Measurements from ENCODE around the gene PMM2. TPM values are rescaled to one million over a fixed set of nuclear protein-coding genes. Genes with fewer than 3 reads are reported as not detected.
"Not testable (repeated sequence)": the region's sequence is repeated elsewhere in the genome, so short reads cannot be mapped to it uniquely, and the experiment has no call there.

Gene PMM2
- total RNA-seq, 2 donors from 2014 or later = 24.2 to 46.2 TPM

DNA sequence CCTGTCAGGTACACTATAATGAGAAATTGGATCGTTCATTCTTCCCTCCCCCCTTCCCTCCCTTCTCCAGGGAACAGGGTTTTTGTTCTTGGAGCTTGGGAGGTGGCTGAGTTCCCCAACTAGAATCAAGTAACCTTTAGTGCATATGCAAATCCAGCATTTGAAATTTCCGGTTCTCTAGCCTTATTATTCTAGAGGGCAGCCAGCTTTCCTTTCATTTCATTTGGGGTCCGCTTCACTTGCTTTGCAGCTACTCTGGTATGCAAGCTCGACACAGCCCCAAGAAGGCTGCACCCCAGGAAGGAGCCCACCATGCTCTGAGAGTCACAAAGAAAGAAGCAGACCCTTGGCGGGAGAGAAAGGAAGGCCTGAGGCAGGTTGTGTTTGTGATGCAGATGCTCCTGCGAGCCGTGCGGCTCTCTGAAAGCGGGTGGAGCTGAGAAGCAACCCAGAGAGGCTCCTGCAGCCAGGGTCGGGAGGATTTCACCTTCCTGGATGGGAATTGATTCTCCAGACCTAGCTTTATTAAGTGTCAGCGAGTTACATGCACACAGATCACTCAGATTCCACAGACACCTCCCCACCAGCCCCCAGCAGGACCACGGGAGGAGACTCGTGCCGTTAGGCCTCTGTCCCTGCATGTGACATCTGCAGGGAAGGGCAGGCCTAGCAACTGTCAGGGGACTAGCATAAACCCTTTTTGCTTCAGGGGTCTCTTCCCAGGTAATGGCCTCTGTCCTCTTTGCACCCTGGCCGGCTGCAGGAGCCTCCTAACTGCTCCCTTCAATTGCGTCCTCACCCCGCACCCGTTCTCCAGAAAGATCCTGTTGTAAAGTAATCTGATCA is 34.5 kb downstream of the PMM2 start:
- peaks cover 9 to 13% of the 10 kb centered on the region in 2 donors for H3K36me3 Mint-ChIP-seq
- DNase-seq (ENCODE audit: low spot score in 2 of 2) (no peak), ATAC-seq (no peak)
- no peaks in the 10 kb centered on the region for H3K9me3 Mint-ChIP-seq
- peak overlapping the region in 1 of 2 donors; percentile 76 for H3K27ac Mint-ChIP-seq

DNA sequence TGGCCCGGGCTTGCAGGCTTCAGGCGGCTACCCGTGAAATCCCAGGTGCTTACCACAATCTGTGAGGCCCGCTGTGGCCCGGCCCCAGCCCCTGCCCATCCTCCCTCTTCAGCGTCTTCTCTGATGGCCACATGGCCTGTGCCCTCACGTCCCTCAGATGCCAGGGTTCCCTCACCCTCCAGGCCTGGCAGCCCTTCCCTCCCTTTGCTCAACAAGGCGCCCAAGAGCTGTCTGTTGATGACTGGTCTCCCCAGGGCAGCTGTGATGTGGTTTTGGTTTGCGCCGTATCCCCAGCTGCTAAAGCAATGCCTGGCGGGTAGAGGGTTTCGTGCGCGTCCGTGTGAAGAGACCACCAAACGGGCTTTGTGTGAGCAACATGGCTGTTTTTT is 35.1 kb downstream of the PMM2 start:
- peak overlapping the region in 1 of 2 donors; percentile 41 for H3K27ac Mint-ChIP-seq
- no peaks in the 10 kb centered on the region for H3K9me3 Mint-ChIP-seq
- DNase-seq (ENCODE audit: low spot score in 2 of 2) (no peak), ATAC-seq (no peak)
- peaks cover 9 to 13% of the 10 kb centered on the region in 2 donors for H3K36me3 Mint-ChIP-seq

DNA sequence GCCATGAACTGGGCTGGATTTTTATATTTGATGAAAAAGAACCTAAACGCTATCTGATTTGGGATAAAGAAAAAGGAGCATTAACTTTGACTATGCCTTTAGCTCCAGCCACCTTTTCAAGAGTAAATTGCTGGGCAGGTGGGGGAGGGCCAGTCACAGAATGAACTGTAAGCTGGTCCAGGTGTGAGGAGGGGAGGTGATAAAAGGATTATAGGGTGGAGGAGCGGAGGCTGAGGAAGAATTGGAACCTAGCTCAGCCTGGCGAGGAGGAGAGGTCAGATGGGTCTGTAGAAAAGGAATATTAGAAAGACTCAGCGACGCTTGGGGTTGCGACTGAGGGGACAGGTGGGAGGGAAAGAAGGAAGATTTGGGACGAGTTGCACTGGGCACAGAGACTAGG is 39.2 kb downstream of the PMM2 start:
- ATAC-seq; DNase-seq (ENCODE audit: low spot score in 2 of 2); H3K9me3 Mint-ChIP-seq; H3K36me3 Mint-ChIP-seq; H3K27ac Mint-ChIP-seq: not testable (repeated sequence)

DNA sequence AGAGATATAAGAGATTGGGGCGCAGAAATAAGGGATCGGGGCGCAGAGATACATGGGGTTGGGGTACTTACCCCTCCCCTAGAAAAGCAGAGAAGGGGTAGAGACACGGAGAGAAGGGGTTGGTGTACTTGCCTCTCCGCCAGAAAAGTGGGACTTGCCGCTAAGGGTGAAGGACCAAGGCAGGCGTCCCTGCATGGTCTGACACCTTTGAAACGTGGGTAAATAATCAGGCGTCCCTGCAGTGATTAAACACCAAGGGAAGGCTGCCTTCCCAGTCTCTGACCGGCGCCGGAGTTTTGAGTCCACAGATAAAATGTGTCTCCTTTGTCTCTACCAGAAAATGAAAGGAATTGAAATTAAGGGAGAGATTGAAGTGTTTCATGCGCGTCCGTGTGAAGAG is 40.0 kb downstream of the PMM2 start:
- H3K27ac Mint-ChIP-seq; H3K36me3 Mint-ChIP-seq; DNase-seq (ENCODE audit: low spot score in 2 of 2); H3K9me3 Mint-ChIP-seq; ATAC-seq: not testable (repeated sequence)

DNA sequence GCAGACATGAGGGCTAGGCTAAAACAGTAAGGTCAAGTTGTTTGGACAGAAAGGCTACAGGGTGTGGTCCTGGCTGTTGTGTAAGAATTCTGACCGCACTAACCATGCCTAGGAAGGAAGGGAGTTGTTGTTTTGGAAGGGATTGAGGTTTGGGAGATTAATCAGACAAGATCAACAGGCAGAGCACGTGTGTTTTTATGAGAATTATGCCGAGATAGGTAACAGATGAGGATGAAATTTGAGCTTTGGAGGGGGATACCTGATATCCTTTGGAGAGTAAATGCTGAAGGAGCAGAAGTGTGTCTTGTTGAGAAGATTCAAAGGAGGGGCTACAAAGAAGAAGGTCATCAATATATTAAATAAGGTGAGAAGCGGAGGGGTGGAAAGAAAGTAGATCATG is 44.4 kb downstream of the PMM2 start:
- H3K27ac Mint-ChIP-seq = peak overlapping the region; percentile 9 to 58
- not testable (repeated sequence) for H3K9me3 Mint-ChIP-seq; H3K36me3 Mint-ChIP-seq; ATAC-seq; DNase-seq (ENCODE audit: low spot score in 2 of 2)

DNA sequence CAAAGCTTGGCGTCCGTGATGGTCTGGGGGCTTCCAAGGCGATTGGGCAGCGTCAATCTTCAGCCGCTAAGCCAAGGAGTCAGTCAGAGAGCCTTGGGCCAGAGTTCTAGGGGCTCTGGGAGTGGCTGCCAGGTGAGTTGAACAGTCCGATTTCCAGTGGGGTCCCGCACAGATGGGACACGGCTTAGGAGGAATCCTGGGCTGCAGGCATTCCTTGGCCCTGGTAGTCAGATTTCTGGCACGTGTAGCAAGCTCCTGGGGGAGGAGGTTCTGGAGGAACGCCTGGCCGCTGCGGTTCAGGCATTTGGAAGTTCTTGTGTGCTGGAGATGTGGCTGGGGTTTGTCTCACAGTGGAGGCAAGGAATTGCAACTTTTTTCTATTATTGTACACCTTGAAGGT is 45.7 kb downstream of the PMM2 start:
- peak overlapping the region in 1 of 2 donors; percentile 81 for H3K27ac Mint-ChIP-seq
- H3K9me3 Mint-ChIP-seq; DNase-seq (ENCODE audit: low spot score in 2 of 2); H3K36me3 Mint-ChIP-seq; ATAC-seq: not testable (repeated sequence)

DNA sequence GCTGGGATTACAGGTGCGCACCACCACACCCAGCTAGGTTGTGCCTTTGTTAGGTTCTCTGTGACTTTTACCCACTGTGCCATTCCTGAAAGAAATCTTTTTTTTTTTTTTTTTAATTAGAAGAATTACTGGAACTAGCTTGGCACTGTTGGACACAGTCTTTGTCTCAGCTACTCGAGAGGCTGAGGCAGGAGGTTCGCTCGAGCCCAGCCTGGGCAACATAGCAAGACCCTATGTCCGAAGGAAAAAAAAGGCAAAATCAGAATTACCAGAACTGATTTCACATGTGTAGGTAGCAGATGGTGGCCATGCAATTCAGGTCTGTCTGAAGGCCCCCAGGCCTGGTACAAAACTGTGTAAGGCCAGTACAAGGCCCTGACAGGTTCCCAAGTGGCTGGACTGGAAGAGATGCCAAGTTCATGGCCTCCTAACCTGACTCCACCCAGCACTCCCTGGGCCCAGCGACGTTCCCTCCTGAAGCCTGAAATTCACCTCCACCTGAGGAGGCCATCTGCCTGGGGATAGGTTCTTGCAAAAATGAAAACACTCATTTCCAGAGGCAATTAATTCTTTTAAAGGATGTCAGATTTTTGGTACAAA is 48.2 kb downstream of the PMM2 start:
- H3K36me3 Mint-ChIP-seq = peaks cover 10% of the 10 kb centered on the region in 2 donors
- no peak for DNase-seq (ENCODE audit: low spot score in 2 of 2)
- H3K27ac Mint-ChIP-seq = peak overlapping the region in 1 of 2 donors; percentile 34
- no peaks in the 10 kb centered on the region for H3K9me3 Mint-ChIP-seq
- ATAC-seq = no peak

DNA sequence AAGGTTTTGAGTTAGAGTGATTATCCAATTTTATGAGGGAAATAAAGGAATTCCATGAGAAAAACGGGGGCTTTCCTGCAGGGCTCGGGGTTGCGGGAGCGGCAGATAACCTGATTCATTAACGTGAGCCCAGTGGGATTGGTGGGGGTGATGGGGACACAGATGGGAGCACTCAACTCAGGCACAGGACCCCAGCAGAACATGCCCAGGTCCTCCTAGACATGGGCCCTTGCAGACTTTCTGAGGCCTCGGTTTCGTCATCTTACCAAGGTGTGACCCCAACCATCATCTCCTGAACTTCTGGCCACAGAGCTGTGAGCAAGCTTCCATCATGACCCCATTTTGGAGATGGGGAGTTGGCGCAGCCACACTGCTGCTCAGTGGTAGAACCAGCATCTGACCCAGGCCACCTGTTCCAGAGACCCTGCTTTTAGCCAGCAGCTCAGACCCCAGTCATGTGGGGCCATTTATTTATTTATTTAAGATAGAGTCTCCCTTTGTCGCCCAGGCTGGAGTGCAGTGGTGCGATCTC is 48.8 kb downstream of the PMM2 start:
- Mint-ChIP-seq H3K9me3 (no peaks in the 10 kb centered on the region), H3K36me3 (peaks cover 10 to 12% of the 10 kb centered on the region in 2 donors), H3K27ac (no peak overlapping the region)
- no peak for DNase-seq (ENCODE audit: low spot score in 2 of 2)
- ATAC-seq = no peak

DNA sequence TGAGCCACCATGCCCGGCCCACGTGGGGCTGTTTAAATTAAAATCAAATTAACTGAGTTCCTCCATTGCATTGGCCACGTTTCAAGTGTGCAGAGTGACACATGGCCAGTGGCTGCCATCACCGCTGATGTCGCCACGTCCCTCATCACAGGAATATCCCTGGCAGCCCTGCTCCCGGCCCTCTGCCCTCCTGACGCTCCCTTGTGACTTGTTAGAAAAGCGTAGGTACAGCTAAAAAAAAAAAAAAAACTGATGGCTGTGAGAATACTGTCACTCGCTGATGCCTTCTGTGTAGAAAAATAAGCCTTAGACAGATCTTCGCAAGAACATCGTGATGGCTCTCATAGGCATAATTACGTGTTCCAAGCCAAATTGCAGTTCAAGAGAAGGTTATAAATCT is 49.5 kb downstream of the PMM2 start:
- peaks cover 10 to 17% of the 10 kb centered on the region in 2 donors for H3K36me3 Mint-ChIP-seq
- DNase-seq (ENCODE audit: low spot score in 2 of 2) = no peak
- no peak for ATAC-seq
- no peaks in the 10 kb centered on the region for H3K9me3 Mint-ChIP-seq
- H3K27ac Mint-ChIP-seq = no peak overlapping the region

DNA sequence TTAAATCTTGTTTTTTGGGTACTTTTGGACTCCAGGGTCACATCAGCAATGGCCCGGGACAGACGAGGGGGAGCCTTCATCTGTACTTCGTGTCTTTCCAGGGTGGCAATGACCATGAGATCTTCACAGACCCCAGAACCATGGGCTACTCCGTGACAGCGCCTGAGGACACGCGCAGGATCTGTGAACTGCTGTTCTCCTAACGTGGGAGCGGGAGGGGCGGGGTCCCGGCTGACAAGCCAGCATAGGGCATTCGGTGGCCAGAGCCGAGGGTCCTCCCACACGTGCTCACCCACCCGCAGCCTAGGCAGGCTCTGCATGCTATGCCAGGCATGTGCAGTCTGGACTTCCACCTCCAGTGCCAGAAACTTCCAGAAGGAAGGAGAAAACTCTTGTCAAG is 50.0 kb downstream of the PMM2 start:
- H3K9me3 Mint-ChIP-seq = no peaks in the 10 kb centered on the region
- H3K27ac Mint-ChIP-seq = no peak overlapping the region
- H3K36me3 Mint-ChIP-seq = peaks cover 10 to 17% of the 10 kb centered on the region in 2 donors
- DNase-seq (ENCODE audit: low spot score in 2 of 2) = no peak
- no peak for ATAC-seq

DNA sequence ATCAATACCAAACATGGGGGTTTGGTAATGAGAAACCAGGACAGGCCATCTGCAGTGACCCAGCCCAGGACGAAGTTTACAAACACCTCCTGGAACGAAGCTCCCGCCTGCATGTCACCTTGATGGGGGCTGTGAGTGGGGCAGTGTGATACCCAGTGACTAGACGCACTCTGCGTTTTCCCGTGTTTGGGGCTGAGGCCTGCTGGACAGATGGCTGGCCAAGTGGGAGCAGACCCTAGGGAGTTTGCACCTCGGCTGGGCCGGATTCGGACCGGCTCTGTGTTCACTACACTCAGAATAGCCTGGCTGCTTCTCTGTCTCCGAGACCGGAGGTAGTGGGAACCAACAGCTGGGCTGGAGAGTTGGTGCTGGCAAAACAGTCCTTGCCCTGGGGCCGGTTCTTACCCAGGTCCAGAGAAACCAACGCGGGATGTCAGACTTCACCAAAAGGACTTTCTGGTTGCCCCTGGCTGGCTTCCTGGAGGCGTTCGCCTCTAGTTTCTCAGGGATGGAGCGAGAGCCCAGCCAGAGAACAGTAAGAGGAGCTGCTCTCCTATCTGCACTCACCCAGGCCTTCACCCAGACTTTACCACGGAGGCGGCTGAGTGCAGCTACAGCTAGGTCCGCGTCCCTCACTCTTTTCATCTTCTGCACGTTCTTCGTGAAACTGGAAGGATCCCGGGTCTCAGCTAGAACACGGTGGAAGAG is 50.7 kb downstream of the PMM2 start:
- Mint-ChIP-seq H3K9me3 (no peaks in the 10 kb centered on the region), H3K27ac (no peak overlapping the region), H3K36me3 (peaks cover 10 to 17% of the 10 kb centered on the region in 2 donors)
- no peak for DNase-seq (ENCODE audit: low spot score in 2 of 2)
- ATAC-seq = no peak

DNA sequence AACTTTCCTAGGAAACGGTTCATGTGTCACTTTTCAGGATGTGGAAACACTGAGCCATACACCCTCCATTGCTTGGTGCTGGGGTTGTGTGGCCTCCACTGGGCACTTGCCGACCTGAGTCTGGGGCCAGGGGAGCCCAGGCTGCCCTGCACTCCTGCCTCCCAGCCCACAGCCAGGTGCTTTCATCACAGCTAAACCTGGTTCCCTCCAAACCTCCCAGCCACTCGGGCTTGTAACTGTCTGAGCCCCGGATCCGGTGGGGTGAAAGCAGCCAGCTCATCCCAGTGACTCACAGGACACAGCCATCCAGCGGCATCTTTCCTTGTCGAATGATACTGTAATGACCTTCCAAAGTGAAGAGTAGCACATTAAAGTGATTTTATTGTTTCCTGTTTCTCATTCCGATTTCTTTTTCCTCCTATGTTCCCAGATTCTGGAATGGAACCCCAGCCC is 51.3 kb downstream of the PMM2 start:
- ATAC-seq = no peak
- DNase-seq (ENCODE audit: low spot score in 2 of 2) = no peak
- H3K36me3 Mint-ChIP-seq = peaks cover 10 to 17% of the 10 kb centered on the region in 2 donors
- peak overlapping the region; percentile 82 to 83 for H3K27ac Mint-ChIP-seq
- no peaks in the 10 kb centered on the region for H3K9me3 Mint-ChIP-seq

DNA sequence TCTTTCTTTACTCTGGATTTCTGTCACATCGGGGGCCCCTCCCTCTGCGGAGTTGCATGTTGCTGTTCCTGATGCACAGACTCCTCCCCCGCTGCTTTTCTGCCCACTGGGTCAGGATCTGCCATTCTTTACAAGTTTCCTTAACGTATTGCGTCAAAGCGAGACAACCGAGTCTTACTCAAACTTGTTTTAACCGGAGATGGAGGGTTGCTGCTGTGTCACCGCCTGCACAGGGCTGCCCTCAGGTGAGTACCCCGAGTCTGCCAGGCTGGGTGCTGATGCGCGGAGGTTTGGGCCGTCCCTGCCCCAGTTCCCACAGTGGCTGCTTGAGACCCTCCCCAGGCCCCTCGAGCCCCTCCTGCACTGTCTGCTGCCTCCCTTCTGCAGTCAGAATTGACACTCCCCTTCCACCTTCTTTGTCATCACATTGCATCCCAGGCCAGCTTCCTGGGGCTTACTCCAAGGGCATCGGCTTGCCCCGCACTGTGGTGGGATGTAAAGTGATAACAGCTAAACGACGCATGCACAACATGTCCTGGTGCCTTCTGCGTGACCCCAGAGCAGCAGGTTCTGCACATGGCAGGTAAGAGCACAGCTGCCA is 51.9 kb downstream of the PMM2 start:
- H3K36me3 Mint-ChIP-seq = peaks cover 10 to 17% of the 10 kb centered on the region in 2 donors
- ATAC-seq = no peak

DNA sequence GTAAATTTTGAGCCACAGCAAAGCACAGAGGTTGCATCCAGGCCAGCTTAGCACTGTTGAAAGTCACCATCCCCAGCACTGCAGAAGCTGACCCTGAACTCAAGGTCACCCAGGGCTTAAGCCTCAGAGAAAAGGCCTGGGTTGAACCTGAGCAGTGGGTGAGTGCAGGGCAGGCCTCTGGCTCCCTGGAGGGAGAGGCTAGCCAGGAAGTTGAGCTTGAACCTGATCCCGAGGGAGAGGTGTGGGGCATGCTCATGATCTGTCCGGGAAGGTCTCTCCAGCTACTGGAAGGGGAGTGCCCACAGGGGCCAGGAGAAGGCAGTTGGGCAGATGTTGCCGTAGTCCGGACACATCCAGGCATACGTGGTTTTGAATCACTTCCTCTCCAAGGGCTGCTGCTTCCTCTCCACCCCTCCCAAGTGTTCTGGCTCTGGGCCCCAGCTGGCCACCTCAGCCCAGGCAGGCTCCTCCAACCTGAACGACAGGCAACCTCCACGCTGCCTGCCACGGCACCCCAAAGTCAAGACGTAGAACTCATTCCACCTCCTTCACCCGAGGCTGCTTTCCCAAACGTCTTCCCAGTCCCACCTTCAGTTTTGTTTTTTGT is 52.7 kb downstream of the PMM2 start:
- H3K9me3 Mint-ChIP-seq = no peaks in the 10 kb centered on the region
- ATAC-seq = peak; percentile 18 to 56
- DNase-seq (ENCODE audit: low spot score in 2 of 2) = no peak
- peak overlapping the region; percentile 82 to 93 for H3K27ac Mint-ChIP-seq
- peaks cover 10 to 22% of the 10 kb centered on the region in 2 donors for H3K36me3 Mint-ChIP-seq

More for the DNA sequence above, 51.9 kb downstream of the PMM2 start:
- Mint-ChIP-seq H3K9me3 (no peaks in the 10 kb centered on the region), H3K27ac (peak overlapping the region; percentile 82 to 93)
- no peak for DNase-seq (ENCODE audit: low spot score in 2 of 2)

DNA sequence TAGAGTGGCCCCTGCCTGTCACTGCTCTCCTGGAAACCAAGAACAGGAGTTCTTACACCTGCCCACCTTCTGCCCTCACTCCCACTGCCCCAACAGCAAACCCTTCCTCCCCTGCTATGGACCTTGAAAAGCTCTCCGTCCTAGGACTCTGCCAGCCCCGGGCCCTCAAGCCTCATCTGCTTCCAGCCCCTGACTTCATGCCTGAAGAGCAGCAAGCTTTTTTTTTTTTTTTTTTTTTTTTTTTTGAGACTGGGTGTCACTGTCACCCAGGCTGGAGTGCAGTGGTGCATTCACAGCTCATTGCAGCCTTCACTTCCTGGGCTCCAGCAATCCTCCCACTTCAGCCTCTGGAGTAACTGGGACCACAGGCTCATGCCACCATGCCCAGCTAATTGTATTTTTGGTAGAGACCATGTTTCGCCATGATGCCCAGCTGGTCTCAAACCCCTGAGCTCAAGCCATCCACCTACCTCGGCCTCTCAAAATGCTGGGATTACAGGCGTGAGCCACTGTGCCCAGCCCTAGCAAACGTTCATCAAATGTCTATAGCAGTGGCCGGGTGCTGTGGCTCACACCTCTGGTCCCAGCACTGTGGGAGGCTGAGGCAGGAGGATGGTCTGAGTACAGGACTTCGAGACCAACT is 54.2 kb downstream of the PMM2 start:
- Mint-ChIP-seq H3K27ac (peak overlapping the region; percentile 82), H3K36me3 (peaks cover 10 to 22% of the 10 kb centered on the region in 2 donors), H3K9me3 (no peaks in the 10 kb centered on the region)
- ATAC-seq (peak in 1 of 2 donors; percentile 4), DNase-seq (ENCODE audit: low spot score in 2 of 2) (no peak)

DNA sequence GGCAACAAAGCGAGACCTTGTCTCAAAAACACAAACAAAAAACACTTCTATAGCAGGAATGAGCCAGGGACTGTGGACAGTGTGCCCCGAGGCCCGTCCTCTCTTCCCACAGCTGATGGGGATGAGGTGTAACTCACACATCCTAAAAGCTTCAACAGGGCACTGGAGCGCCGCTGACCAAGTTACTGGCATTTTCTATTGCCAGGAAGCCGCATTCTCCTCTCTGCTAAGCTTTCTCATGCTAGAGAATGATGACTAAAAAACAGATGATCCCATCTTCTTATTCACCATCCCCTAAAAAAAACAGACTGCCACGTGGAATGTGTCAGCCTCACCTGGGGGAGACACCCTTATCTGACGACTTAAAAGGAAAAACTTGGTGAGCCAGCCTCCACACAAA is 54.9 kb downstream of the PMM2 start:
- H3K27ac Mint-ChIP-seq = peak overlapping the region; percentile 53 to 72
- peaks cover 10 to 22% of the 10 kb centered on the region in 2 donors for H3K36me3 Mint-ChIP-seq

More for the DNA sequence above, 54.9 kb downstream of the PMM2 start:
- DNase-seq (ENCODE audit: low spot score in 2 of 2) = no peak
- H3K9me3 Mint-ChIP-seq = no peaks in the 10 kb centered on the region
- no peak for ATAC-seq
